DND-41 (cell line): Measurements from ENCODE around the gene C11orf68.

ENCODE experiments used
- ATAC-seq: fragments of 200-7000 bp; cut with Tn5 transposase; 3 replicates; pipeline ENCODE4 v1.9.1; 2021; ENCODE audit warnings: low read depth; ENCODE audit not compliant: insufficient read depth
- DNase-seq: peaks from one replicate; pipeline ENCODE4 v3.0.0-alpha.2; 2020
- H2AFZ ChIP-seq: 2 replicates; pipeline ENCODE4 v1.6.0; 2012; ENCODE audit warnings: low read depth, low read length
- H3K27ac ChIP-seq: 2 replicates; pipeline ENCODE4 v1.5.1; 2012; ENCODE audit warnings: low read length, inconsistent platforms
- H3K27me3 ChIP-seq: fragments of 200-600 bp; sonication (generic); 2 replicates; pipeline ENCODE4 v1.6.0; 2012; ENCODE audit warnings: low read length, mild to moderate bottlenecking, inconsistent platforms; ENCODE audit not compliant: insufficient read depth, poor library complexity
- H3K36me3 ChIP-seq: 2 replicates; pipeline ENCODE4 v1.5.1; 2012; ENCODE audit warnings: low read length, inconsistent platforms; ENCODE audit not compliant: insufficient read depth
- H3K4me1 ChIP-seq: 2 replicates; pipeline ENCODE4 v1.5.1; 2012; ENCODE audit warnings: mild to moderate bottlenecking, low read length; ENCODE audit not compliant: insufficient read depth
- H3K4me2 ChIP-seq: 2 replicates; pipeline ENCODE4 v1.6.0; 2012; ENCODE audit warnings: mild to moderate bottlenecking, moderate library complexity, low read length, inconsistent platforms; ENCODE audit not compliant: insufficient read depth
- H3K4me3 ChIP-seq, 2 experiments: fragments of 200-600 bp in 1 of 2; shearing (Covaris generic) in 1 of 2; 2 replicates each; pipeline ENCODE4 v1.5.1; 2012 to 2016; ENCODE audit warnings: inconsistent platforms in 2 of 2, low read length in 2 of 2, mild to moderate bottlenecking in 2 of 2, low read depth in 1 of 2, moderate library complexity in 1 of 2
- H3K79me2 ChIP-seq: 2 replicates; pipeline ENCODE4 v1.6.0; 2012; ENCODE audit warnings: low read length, inconsistent platforms; ENCODE audit not compliant: insufficient read depth
- H3K9ac ChIP-seq: 2 replicates; pipeline ENCODE4 v1.6.0; 2012; ENCODE audit warnings: low read depth, mild to moderate bottlenecking, inconsistent platforms, low read length, moderate library complexity
- H3K9me3 ChIP-seq: 2 replicates; pipeline ENCODE4 v1.5.1; 2012; ENCODE audit warnings: low read length, moderate library complexity, mild to moderate bottlenecking, inconsistent platforms; ENCODE audit not compliant: insufficient read depth, severe bottlenecking
- H4K20me1 ChIP-seq: 2 replicates; pipeline ENCODE4 v1.6.0; 2012; ENCODE audit warnings: low read length; ENCODE audit not compliant: insufficient read depth
- CTCF ChIP-seq: IDR thresholded peaks from 2 replicates; pipeline ENCODE4 v1.5.1; 2012; ENCODE audit warnings: borderline replicate concordance, low read length, moderate library complexity, mild to moderate bottlenecking; ENCODE audit not compliant: poor library complexity, severe bottlenecking; ENCODE audit errors: extremely low read depth
- EZH2 ChIP-seq: IDR thresholded peaks from 3 replicates; pipeline ENCODE4 v1.6.1; 2012; ENCODE audit warnings: borderline replicate concordance, low read depth, mild to moderate bottlenecking, moderate library complexity, low read length, inconsistent platforms; ENCODE audit not compliant: severe bottlenecking

Gene C11orf68

DNA sequence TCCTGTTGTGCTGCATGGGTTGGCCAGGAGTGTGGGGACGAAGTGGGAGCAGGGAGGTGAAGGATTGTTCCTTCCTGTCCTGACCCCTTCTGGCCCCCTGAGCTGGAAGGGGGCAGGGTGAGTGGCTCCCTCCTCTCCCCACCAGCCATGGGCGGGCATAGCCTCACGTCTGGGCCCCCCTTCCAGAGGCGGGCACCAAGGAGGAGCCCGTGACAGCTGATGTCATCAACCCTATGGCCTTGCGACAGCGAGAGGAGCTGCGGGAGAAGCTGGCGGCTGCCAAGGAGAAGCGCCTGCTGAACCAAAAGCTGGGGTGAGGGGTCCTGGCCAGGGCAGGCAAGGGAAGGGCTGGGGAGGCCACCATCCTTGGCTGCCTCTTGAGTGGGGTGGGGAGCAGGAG lies 46.0 kb upstream of the C11orf68 start:
- Histone ChIP-seq H3K27me3 (no peaks in the 10 kb centered on the region), H3K27ac (no peak overlapping the region), H3K4me3 (no peak overlapping the region), H3K9ac (no peak overlapping the region), H3K4me2 (no peak overlapping the region), H4K20me1 (peaks cover 48% of the 10 kb centered on the region), H3K9me3 (no peaks in the 10 kb centered on the region), H2AFZ (no peak overlapping the region), H3K4me1 (peaks cover 32% of the 10 kb centered on the region), H3K79me2 (peaks cover 62% of the 10 kb centered on the region), H3K36me3 (peaks cover 69% of the 10 kb centered on the region)
- ATAC-seq (no peak), DNase-seq (no peak)
- TF ChIP-seq CTCF (no peak), EZH2 (no peak)

DNA sequence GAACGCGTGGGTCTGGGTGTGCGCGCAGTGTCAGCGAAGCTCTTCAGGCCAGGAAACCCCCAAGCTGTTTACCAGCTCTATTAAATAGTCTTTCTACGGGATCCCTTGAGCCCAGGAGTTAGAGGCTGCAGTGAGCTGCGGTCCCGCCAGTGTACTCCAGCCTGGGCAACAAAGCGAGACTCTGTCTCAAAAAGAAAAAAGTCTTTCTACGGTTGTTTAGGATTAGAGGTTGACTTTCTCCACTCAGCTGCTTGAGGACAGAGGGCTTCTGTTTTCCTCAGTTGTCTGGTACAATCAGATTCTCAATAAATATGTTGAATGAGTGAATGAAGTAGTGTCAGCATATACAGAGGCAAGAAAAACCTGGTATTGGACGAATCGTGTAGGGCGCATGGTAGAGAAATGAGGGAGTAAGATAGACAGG lies 43.3 kb upstream of the C11orf68 start:
- Histone ChIP-seq H3K4me3 (peak overlapping the region; percentile 79 to 100), H3K4me1 (peaks cover 32% of the 10 kb centered on the region), H3K27me3 (no peaks in the 10 kb centered on the region), H3K36me3 (peaks cover 41% of the 10 kb centered on the region), H3K79me2 (peaks cover 59% of the 10 kb centered on the region), H2AFZ (no peak overlapping the region), H3K9ac (peak overlapping the region; percentile 100), H3K9me3 (no peaks in the 10 kb centered on the region), H3K4me2 (peak overlapping the region; percentile 84), H4K20me1 (peaks cover 41% of the 10 kb centered on the region), H3K27ac (peak overlapping the region; percentile 62)
- TF ChIP-seq EZH2 (no peak), CTCF (no peak)
- DNase-seq (no peak), ATAC-seq (no peak)

- Histone ChIP-seq H3K27me3 (no peaks in the 10 kb centered on the region), H3K4me1 (peaks cover 36% of the 10 kb centered on the region), H3K4me2 (peak within 1 kb of the TSS; percentile 84), H3K27ac (peak within 1 kb of the TSS; percentile 100), H3K36me3 (peaks cover 34% of the 10 kb centered on the region), H3K9ac (peak within 1 kb of the TSS; percentile 100), H2AFZ (peak within 1 kb of the TSS; percentile 100), H3K4me3 (peak within 1 kb of the TSS; percentile 79 to 100), H4K20me1 (peaks cover 40% of the 10 kb centered on the region), H3K9me3 (no peaks in the 10 kb centered on the region), H3K79me2 (peaks cover 54% of the 10 kb centered on the region)
- no peak for TF ChIP-seq EZH2
- no peak for TF ChIP-seq CTCF
- ATAC-seq (peak; percentile 93), DNase-seq (peak; percentile 99)
These were observed 42.6 kb upstream of the C11orf68 start, which contains the start of gene SART1 for GRCh38 chr11:65961267-65962140. SART1 (plus strand) TSS chr11:65961734; CDS start chr11:65961781, 47 bp downstream.
